Tibial nerve (tissue), 4 donors: Measurements from ENCODE around the gene GUK1. TPM values are rescaled to one million over a fixed set of nuclear protein-coding genes. Genes with fewer than 3 reads are reported as not detected.
A peak's percentile ranks its signal among the peaks of the same experiment; 100 is the strongest.

Experiments used
- DNase-seq, 2 donors: peaks; one replicate each; pipeline ENCODE4 v3.0.0-alpha.2; 2019; ENCODE audit warnings: low spot score in 2 of 2
- H3K27ac ChIP-seq, 4 donors: fragments of 200-600 bp; sonication (generic) in 3 of 4; one replicate each; pipeline ENCODE4 v1.5.1; 2017 to 2019; ENCODE audit warnings: mild to moderate bottlenecking in 1 of 4
- H3K27me3 ChIP-seq, 2 donors: fragments of 200-600 bp; sonication (generic) in 1 of 2; one replicate each; pipeline versions ENCODE4 v1.5.1 to v1.6.0; 2017 to 2019
- H3K36me3 ChIP-seq, 3 donors: fragments of 200-600 bp; sonication (generic); one replicate each; pipeline ENCODE4 v1.5.1; 2018 to 2019
- H3K4me1 ChIP-seq, 4 donors: fragments of 200-600 bp; sonication (generic) in 3 of 4; one replicate each; pipeline ENCODE4 v1.5.1; 2017 to 2019
- H3K4me3 ChIP-seq, 4 donors: fragments of 200-600 bp; sonication (generic) in 3 of 4; one replicate each; pipeline ENCODE4 v1.5.1; 2017 to 2019; ENCODE audit warnings: mild to moderate bottlenecking in 1 of 4, moderate library complexity in 1 of 4
- H3K9me3 ChIP-seq, 4 donors: fragments of 200-600 bp; sonication (generic) in 3 of 4; one replicate each; pipeline ENCODE4 v1.5.1; 2017 to 2019
- CTCF ChIP-seq, 5 experiments: fragments of 200-600 bp in 3 of 5; fragments of 450-650 bp in 2 of 5; sonication (generic) in 3 of 5; IDR thresholded peaks; one replicate each; pipeline ENCODE4 v1.5.1; 2016 to 2019; ENCODE audit warnings: antibody characterized with exemption in 5 of 5, mild to moderate bottlenecking in 3 of 5, moderate library complexity in 2 of 5
- EP300 ChIP-seq, 2 donors: sonication (generic); formaldehyde crosslinking; IDR thresholded peaks; one replicate each; pipeline ENCODE4 v1.6.1; 2017; ENCODE audit warnings: antibody characterized with exemption in 2 of 2, mild to moderate bottlenecking in 1 of 2
- POLR2A ChIP-seq, 2 donors: fragments of 450-650 bp; IDR thresholded peaks; one replicate each; pipeline ENCODE4 v1.6.1; 2017; ENCODE audit warnings: antibody characterized with exemption in 2 of 2, mild to moderate bottlenecking in 2 of 2, moderate library complexity in 2 of 2
- WGBS, 2 donors: methylation state at CpG; one replicate each; pipeline ENCODE4 v1.1.5; 2018; 5-methylcytosine and 5-hydroxymethylcytosine counted together
- total RNA-seq, 4 donors: library from RNA; depleted of rRNA; stranded (reverse); fragments of >200 nt; gene quantifications; one replicate each; pipeline ENCODE4 v1.1.0, GENCODE V29; 2016

The GUK1 gene
- total RNA-seq, 4 donors from 2014 or later, result 501 to 540 (median 510) TPM

GRCh38 chr1:228100822-228101613, 39.1 kb upstream of the GUK1 start:
- Histone ChIP-seq H3K9me3 (no peaks in the 10 kb centered on the region), H3K4me3 (no peak overlapping the region), H3K36me3 (peaks cover 0 to 66% (median 9%) of the 10 kb centered on the region in 3 donors), H3K27ac (peak overlapping the region in 3 of 4 donors; percentile 84 to 98 (median 96)), H3K27me3 (no peaks in the 10 kb centered on the region), H3K4me1 (peaks cover 0 to 56% (median 16%) of the 10 kb centered on the region in 4 donors)
- WGBS, 2 donors, result 78 to 81% methylated on average over 12 of the region's 12 CpGs
- DNase-seq, result no peak
- TF ChIP-seq POLR2A (IDR thresholded peaks at IDR 0.05) (no peak), EP300 (IDR thresholded peaks at IDR 0.05) (no peak), CTCF (IDR thresholded peaks at IDR 0.05) (no peak)

DNA sequence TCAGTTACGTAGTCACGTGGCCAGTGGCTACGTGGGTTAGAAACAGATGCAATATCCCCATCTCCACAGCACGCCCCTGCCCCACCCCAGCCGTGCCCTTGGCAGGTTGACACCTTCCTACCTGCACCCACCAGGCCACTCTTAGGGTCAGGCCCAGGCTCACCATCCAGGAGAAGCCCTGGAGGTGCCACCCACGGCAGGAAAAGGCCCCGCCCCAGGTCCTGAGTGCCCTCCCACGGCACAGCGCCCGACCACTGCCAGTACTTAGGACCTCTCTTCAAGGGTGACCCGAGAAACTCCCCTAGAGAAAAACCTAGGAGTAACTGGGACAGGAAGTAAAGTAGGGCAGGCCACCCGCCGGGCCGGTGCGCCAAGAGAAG, 38.5 kb upstream of the GUK1 start:
- Histone ChIP-seq H3K27me3 (no peaks in the 10 kb centered on the region), H3K27ac (peak overlapping the region; percentile 83 to 98 (median 90)), H3K4me3 (peak overlapping the region in 2 of 4 donors; percentile 66 to 89), H3K9me3 (no peaks in the 10 kb centered on the region), H3K36me3 (peaks cover 0 to 66% (median 9%) of the 10 kb centered on the region in 3 donors), H3K4me1 (peaks cover 0 to 50% (median 16%) of the 10 kb centered on the region in 4 donors)
- 47 to 54% methylated on average over 8 to 15 of the region's 15 CpGs for WGBS, 2 donors
- TF ChIP-seq CTCF (IDR thresholded peaks at IDR 0.05) (no peak), EP300 (IDR thresholded peaks at IDR 0.05) (no peak), POLR2A (IDR thresholded peaks at IDR 0.05) (no peak)
- DNase-seq, result no peak

- Histone ChIP-seq H3K36me3 (peaks cover 0 to 66% (median 9%) of the 10 kb centered on the region in 3 donors), H3K4me1 (peaks cover 0 to 44% (median 16%) of the 10 kb centered on the region in 4 donors), H3K4me3 (peak overlapping the region; percentile 65 to 100 (median 78)), H3K9me3 (no peaks in the 10 kb centered on the region), H3K27me3 (no peaks in the 10 kb centered on the region), H3K27ac (peak overlapping the region; percentile 83 to 98 (median 90))
- TF ChIP-seq CTCF (IDR thresholded peaks at IDR 0.05) (no peak), POLR2A (IDR thresholded peaks at IDR 0.05) (no peak), EP300 (IDR thresholded peaks at IDR 0.05) (no peak)
- DNase-seq, result no peak
- 9 to 25% methylated on average over 16 to 23 of the region's 73 CpGs for WGBS, 2 donors
Observed at GRCh38 chr1:228101994-228102790, 37.9 kb upstream of the GUK1 start.

GRCh38 chr1:228102791-228103620, 37.1 kb upstream of the GUK1 start, which contains the start of gene C1orf35:
C1orf35 (minus strand) TSS chr1:228103325; CDS start chr1:228103227, 98 bp downstream.
- Histone ChIP-seq H3K27ac (peak within 1 kb of the TSS; percentile 83 to 98 (median 90)), H3K36me3 (peaks cover 0 to 66% (median 8%) of the 10 kb centered on the region in 3 donors), H3K9me3 (no peaks in the 10 kb centered on the region), H3K4me3 (peak within 1 kb of the TSS; percentile 65 to 100 (median 78)), H3K4me1 (peaks cover 0 to 43% (median 17%) of the 10 kb centered on the region in 4 donors), H3K27me3 (no peaks in the 10 kb centered on the region)
- peak; percentile 83 to 86 for DNase-seq
- TF ChIP-seq POLR2A (IDR thresholded peaks at IDR 0.05) (peak; percentile 42 to 82), CTCF (IDR thresholded peaks at IDR 0.05) (peak in 1 of 5 experiments; percentile 53), EP300 (IDR thresholded peaks at IDR 0.05) (peak; percentile 82 to 97)
- WGBS, 2 donors, result 0% methylated on average over 48 to 67 of the region's 104 CpGs
